ENCODE data around the gene GUCY2D.
A peak's percentile ranks its signal among the peaks of the same experiment; 100 is the strongest.
"Not testable (repeated sequence)": the region's sequence is repeated elsewhere in the genome, so short reads cannot be mapped to it uniquely, and the experiment has no call there.

GUCY2D gene

GRCh38 chr17:8046929-8047768 lies 44.7 kb downstream of the GUCY2D start:
- DNase-seq, result no peak

GRCh38 chr17:8047769-8048110 lies 45.3 kb downstream of the GUCY2D start:
- no peak for DNase-seq

GRCh38 chr17:8048236-8048635 lies 45.8 kb downstream of the GUCY2D start:
- no peak for DNase-seq

GRCh38 chr17:8048736-8049135 lies 46.3 kb downstream of the GUCY2D start:
- no peak for DNase-seq

GRCh38 chr17:8051831-8052230 lies 49.4 kb downstream of the GUCY2D start:
- DNase-seq, result no peak

- no peak for DNase-seq
Measured at GRCh38 chr17:8052256-8053252, 50.1 kb downstream of the GUCY2D start.

DNA sequence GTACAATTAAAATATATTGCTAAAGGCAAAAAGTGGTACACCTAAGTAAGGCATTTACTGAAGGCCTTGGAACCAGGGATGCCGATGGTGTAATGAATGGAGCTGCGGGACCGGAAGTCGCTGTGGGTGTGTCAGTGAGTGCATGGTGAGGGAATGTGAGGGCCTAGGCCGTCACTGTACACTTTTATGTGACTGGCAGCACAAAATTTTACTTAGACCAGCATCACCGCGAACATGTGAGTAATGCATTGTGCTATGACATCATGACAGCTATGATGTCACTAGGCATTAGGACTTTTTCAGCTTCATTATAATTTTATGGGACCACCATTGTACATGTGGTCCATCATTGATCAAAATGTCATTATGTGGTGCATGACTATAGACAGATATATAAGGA lies 51.2 kb downstream of the GUCY2D start:
- no peak for DNase-seq

DNA sequence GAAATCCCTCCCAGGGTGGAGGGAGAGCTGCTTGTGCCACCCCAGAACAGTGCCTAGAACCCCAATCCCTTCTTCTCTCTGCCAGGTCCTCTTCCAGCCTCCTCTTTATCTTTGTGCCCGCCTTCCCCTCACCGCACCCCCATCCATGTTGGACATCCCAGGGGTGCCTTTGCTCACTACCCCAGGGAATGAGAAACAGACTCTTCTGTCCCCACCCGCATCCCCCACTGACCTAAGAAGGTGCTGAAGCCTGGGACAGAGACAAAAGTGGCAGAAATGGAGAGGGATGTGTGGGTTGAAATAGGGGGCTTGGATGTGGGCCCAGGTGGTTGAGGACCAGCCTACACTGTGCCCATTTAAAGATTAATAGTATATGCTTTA lies 53.4 kb downstream of the GUCY2D start:
- no peak for DNase-seq

GRCh38 chr17:8056232-8056975 lies 54.0 kb downstream of the GUCY2D start:
- peak; percentile 26 for DNase-seq

DNA sequence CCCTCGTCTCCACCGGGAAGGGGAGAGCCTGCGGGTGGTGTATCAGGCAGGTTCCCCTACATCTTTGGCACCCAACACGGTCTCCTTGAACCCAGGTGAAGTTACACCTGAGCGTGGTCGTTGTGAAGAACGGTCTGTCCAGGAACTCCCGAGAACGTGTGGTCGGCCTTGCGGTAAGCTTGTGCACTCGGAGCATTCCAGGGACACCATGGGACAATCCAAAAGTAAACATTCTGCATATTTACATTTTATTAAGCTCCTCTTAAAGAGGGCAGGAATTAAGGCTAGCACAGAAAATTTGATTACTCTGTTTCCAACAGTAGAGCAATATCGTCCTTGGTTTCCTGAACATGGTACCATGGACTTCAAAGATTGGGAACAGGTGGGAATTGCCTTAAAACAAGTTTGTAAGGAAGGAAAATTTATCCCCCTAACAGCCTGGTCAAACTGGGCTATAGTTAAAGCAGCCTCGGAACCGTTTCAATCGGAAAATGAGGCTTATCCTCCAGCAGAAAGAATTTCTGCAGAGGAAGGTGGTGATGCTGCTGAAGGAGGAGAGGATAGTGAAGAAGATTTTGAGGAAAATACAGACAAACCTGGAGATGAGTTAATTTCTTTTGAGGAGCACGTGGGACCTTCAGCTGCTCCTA lies 54.7 kb downstream of the GUCY2D start:
- DNase-seq, result no peak

- DNase-seq, result peak; percentile 85
Measured at GRCh38 chr17:8057691-8058114, 55.3 kb downstream of the GUCY2D start.

- DNase-seq, result no peak
Measured at GRCh38 chr17:8059131-8059530, 56.7 kb downstream of the GUCY2D start.

- DNase-seq, result peak; percentile 86
Measured at GRCh38 chr17:8060274-8060673, 57.9 kb downstream of the GUCY2D start.

DNA sequence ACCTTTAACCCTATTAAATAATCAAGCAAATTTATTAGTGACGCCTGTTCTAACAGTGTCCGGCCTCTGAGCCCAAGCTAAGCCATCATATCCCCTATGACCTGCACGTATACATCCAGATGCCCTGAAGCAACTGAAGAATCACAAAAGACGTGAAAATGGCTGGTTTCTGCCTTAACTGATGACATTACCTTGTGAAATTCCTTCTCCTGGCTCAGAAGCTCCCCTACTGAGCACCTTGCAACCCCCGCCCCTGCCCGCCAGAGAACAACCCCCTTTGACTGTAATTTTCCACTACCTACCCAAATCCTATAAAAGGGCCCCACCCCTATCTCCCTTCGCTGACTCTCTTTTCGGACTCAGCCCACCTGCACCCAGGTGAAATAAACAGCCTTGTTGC lies 59.4 kb downstream of the GUCY2D start:
- DNase-seq, result not testable (repeated sequence)

GRCh38 chr17:8062435-8062806 lies 60.0 kb downstream of the GUCY2D start:
- DNase-seq, result no peak

DNA sequence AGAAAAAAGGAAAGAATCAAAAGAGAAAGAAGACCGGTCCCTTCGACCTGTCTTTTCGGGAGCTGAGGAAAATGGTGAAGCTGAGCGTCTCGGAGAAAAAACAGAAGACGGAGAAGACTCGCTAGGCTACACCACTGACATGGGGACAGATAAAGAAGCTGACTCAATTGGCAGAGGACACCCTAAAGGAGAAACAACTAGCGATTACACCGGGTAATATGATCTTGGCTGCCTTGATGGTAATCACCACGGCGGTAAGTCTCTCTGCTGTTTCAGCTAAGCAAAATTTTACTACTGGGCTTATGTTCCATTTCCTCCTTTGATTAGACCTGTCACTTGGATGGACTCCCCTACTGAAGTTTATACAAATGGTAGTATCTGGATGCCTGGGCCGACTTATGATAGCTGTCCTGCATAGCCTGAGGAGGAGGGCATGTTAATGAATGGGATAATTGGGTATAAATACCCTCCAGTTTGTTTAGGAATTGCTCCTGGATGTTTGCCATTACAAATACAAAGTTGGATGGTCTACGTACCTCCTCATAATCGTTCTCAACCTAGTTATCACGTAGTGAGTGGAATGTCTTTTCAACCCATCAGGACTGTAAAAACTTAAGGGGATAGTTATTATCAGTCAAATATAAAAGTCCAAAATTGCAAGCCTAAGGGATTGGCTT lies 60.5 kb downstream of the GUCY2D start:
- no peak for DNase-seq

- no peak for DNase-seq
Measured at GRCh38 chr17:8063761-8064534, 61.5 kb downstream of the GUCY2D start.

GRCh38 chr17:8064561-8065019 lies 62.2 kb downstream of the GUCY2D start:
- DNase-seq, result no peak

DNA sequence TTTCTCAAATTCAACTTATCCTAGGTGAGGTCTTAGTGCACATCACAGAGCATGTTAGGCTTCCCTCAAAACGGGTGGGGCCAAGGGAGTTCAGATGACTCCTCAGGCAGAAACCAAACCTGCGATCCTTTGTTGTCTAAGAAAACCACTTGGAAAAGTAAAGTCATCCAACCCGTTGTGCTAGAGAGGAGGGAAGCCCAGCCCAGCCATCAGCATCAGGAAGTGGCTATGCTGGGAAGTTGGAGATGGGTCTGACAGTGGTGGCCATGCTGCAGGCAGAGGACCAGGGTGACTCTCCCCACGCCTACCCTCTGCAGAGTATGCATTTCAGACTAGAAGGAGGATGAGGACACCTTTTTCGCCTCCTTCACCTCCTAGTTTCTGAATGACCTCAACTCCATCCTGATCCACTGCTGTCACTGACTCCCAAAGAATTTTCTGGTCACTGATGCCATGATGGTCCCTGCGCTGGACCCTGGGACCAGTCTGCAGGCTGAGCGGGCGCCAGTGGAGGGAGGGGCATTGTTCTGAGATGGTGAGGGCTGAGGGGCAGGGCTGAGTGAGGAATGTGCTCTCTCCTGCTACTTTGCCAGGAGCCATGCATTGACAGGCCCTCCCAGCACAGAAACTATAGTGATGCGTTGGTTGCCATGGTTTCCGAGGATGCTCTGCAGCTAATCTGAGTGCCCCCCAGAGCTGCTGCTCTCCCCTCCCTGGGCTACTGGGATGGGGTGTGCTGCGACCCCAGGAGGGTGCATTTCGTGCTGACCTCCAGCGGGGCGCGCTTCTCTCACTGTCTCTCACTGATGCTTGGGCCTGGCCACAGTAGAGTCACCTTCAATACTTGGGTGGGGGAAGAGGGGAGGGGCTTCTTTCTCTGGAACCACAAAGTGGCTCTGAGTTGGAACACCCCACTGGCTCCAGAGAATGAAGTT lies 64.7 kb downstream of the GUCY2D start:
- no peak for DNase-seq

GRCh38 chr17:8067806-8068205 lies 65.4 kb downstream of the GUCY2D start:
- no peak for DNase-seq
